GM08714 (cell line): ENCODE results near the gene TMPRSS11B.
A peak's percentile ranks its signal among the peaks of the same experiment; 100 is the strongest.
"Not testable (repeated sequence)": the region's sequence is repeated elsewhere in the genome, so short reads cannot be mapped to it uniquely, and the experiment has no call there.

ENCODE experiments used
- H3K4me3 ChIP-seq: fragments of 200-500 bp; sonication (Bioruptor generic); 2 replicates; pipeline ENCODE4 v1.5.1; 2014; ENCODE audit warnings: mild to moderate bottlenecking, low read length, inconsistent platforms
- ZNF274 ChIP-seq: IDR thresholded peaks from 2 replicates; pipeline ENCODE4 v1.6.1; 2012; ENCODE audit warnings: mild to moderate bottlenecking, low read depth, low read length

Gene TMPRSS11B, protein sequence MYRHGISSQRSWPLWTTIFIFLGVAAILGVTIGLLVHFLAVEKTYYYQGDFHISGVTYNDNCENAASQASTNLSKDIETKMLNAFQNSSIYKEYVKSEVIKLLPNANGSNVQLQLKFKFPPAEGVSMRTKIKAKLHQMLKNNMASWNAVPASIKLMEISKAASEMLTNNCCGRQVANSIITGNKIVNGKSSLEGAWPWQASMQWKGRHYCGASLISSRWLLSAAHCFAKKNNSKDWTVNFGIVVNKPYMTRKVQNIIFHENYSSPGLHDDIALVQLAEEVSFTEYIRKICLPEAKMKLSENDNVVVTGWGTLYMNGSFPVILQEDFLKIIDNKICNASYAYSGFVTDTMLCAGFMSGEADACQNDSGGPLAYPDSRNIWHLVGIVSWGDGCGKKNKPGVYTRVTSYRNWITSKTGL

DNA sequence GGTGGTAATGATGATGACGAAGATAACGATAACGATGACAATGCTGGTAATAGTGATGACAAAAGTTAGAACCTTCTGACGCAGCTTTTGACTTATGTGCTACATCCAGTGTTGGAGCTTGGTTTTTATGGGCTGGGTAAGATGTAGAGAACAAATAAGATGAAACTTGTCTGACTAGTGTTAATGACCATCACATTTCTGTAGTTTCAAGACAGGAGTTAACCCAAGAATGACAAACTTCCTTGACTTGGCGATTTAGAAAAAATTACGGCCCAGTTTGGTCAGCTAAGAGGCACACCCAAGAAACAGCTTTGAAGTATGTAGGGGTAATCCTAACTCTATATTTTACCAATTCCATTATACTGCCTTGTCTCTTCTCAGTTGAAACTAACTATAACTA lies at the start of gene TMPRSS11B:
Gene TMPRSS11B, minus strand, starts transcription at position 101 of the 400 bp plus-strand sequence. CDS start 136 bp downstream, outside the sequence.
- H3K4me3 ChIP-seq = no peak within 1 kb of the TSS
- TF ChIP-seq ZNF274 = no peak

GRCh38 chr4:68291256-68291655 lies 45.8 kb upstream of the TMPRSS11B start:
- H3K4me3 ChIP-seq = no peak overlapping the region
- no peak for TF ChIP-seq ZNF274

- H3K4me3 ChIP-seq = no peak overlapping the region
- no peak for TF ChIP-seq ZNF274
Observed at GRCh38 chr4:68288393-68288740, 42.9 kb upstream of the TMPRSS11B start.

GRCh38 chr4:68287704-68288392 lies 42.4 kb upstream of the TMPRSS11B start:
- TF ChIP-seq ZNF274 = no peak
- no peak overlapping the region for H3K4me3 ChIP-seq

GRCh38 chr4:68283714-68284113 lies 38.2 kb upstream of the TMPRSS11B start:
- TF ChIP-seq ZNF274 = no peak

DNA sequence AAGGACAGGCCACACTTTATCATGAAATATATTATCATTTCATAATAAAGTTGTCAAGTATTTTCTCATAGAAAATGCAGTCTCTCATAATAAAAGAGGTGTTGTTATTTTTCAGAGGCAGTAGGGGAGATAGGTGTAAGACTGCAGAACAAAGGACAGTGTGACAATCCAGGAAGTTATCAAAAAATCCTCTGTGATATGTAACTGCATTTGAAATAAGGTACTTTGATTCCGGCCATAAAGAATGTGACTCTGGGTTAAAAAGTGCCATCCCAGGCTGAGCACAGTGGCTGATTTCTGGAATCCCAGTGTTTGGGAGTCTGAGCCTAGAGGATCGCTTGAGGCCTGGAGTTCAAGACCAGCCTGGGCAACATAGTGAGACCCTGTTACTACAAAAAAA lies 37.6 kb upstream of the TMPRSS11B start:
- no peak for TF ChIP-seq ZNF274
- H3K4me3 ChIP-seq = no peak overlapping the region

More at GRCh38 chr4:68283714-68284113, 38.2 kb upstream of the TMPRSS11B start:
- no peak overlapping the region for H3K4me3 ChIP-seq

DNA sequence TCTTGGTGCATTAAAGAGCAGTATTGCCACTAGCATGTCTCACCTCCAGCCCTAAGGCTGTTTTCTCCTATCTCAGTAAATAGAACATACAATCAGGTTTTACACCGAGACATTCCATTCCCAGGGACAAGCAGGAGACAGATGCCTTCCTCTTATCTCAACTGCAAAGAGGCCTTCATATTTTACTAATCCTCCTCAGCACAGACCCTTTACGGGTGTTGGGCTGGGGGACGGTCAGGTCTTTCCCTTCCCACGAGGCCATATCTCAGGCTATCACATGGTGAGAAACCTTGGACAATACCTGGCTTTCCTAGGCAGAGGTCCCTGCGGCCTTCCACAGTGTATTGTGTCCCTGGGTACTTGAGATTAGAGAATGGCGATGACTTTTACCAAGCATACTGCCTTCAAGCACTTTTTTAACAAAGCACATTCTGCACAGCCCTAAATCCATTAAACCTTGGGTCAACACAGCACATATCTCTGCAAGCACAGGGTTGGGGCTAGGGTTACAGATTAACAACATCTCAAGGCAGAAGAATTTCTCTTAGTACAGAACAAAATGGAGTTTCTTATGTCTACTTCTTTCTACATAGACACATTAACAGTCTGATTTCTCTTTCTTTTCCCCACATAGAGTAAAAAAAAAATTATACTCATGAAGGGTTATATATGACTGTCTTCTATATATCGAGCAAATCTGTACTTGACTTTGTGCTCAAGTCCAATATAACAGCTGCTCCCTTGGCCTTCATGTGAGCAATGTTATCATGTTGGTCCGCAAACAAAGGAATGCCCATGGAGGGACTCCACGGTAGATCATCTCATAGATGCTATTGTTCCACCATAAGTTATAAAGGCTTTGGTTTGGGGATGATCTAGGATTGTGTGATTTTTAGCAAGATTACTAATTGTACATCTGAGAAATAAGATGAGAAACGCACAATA lies 36.6 kb upstream of the TMPRSS11B start:
- not testable (repeated sequence) for H3K4me3 ChIP-seq

GRCh38 chr4:68278029-68278428 lies 32.5 kb upstream of the TMPRSS11B start:
- no peak for TF ChIP-seq ZNF274
- H3K4me3 ChIP-seq = no peak overlapping the region

DNA sequence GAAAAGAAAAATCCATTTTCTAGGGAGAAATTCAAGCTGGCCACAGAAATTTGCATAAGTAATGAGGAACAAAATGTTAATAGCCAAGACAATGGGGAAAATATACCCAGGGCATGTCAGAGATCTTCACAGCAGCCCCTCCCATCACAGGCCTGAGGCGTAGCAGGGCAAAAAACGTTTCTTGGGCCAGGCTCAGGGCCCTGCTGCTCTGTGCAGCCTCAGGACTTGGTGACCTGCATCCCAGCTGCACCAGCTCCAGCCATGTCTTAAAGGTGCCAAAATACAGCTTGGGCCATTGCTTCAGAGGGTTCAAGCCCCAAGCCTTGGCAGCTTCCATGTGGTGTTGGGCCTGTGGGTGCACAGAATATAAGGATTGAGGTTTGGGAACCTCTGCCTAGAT lies 32.1 kb upstream of the TMPRSS11B start:
- no peak for TF ChIP-seq ZNF274
- no peak overlapping the region for H3K4me3 ChIP-seq

- TF ChIP-seq ZNF274 = no peak
- H3K4me3 ChIP-seq = no peak overlapping the region
Observed at GRCh38 chr4:68272860-68273259, 27.4 kb upstream of the TMPRSS11B start.

GRCh38 chr4:68272380-68272779 lies 26.9 kb upstream of the TMPRSS11B start:
- no peak overlapping the region; the same call in 1 of the 2 replicates for H3K4me3 ChIP-seq
- no peak for TF ChIP-seq ZNF274

GRCh38 chr4:68271851-68272357 lies 26.4 kb upstream of the TMPRSS11B start:
- peak overlapping the region; percentile 39; the same call in 1 of the 2 replicates for H3K4me3 ChIP-seq
- TF ChIP-seq ZNF274 = no peak

GRCh38 chr4:68267433-68267944 lies 22.0 kb upstream of the TMPRSS11B start:
- no peak for TF ChIP-seq ZNF274
- no peak overlapping the region for H3K4me3 ChIP-seq
